GM23338 (cell line): Measurements from ENCODE around the gene CERK. TPM values are rescaled to one million over a fixed set of nuclear protein-coding genes. Genes with fewer than 3 reads are reported as not detected.
A peak's percentile ranks its signal among the peaks of the same experiment; 100 is the strongest.

ENCODE experiments used
- ATAC-seq: fragments of 200-7000 bp; cut with Tn5 transposase; 3 replicates; pipeline ENCODE4 v1.9.1; 2020
- DNase-seq: peaks from one replicate; pipeline ENCODE4 v3.0.0-alpha.2; 2015; ENCODE audit warnings: low spot score
- H2AFZ ChIP-seq: fragments of 200-600 bp; sonication (generic); 2 replicates; pipeline ENCODE4 v1.8.0; 2016; ENCODE audit warnings: antibody characterized with exemption, mild to moderate bottlenecking, moderate library complexity
- H3F3A ChIP-seq: fragments of 200-600 bp; sonication (generic); replicated peaks from 2 replicates; pipeline ENCODE4 v1.8.0; 2017; ENCODE audit warnings: antibody characterized with exemption, mixed run types, low read depth
- H3K27ac ChIP-seq: fragments of 200-600 bp; sonication (generic); 2 replicates; pipeline ENCODE4 v1.6.1; 2016; ENCODE audit warnings: low read depth
- H3K27me3 ChIP-seq: fragments of 200-600 bp; sonication (generic); 2 replicates; pipeline ENCODE4 v1.8.0; 2016; ENCODE audit warnings: mild to moderate bottlenecking, mixed run types, moderate library complexity; ENCODE audit not compliant: insufficient read depth
- H3K36me3 ChIP-seq: fragments of 200-600 bp; sonication (generic); 2 replicates; pipeline ENCODE4 v1.8.0; 2016; ENCODE audit warnings: mild to moderate bottlenecking; ENCODE audit not compliant: insufficient read depth
- H3K4me1 ChIP-seq: fragments of 200-600 bp; sonication (generic); 2 replicates; pipeline ENCODE4 v1.8.0; 2016; ENCODE audit warnings: mild to moderate bottlenecking, moderate library complexity; ENCODE audit not compliant: insufficient read depth
- H3K4me2 ChIP-seq: fragments of 200-600 bp; sonication (generic); 2 replicates; pipeline ENCODE4 v1.7.1; 2017; ENCODE audit warnings: mixed run types
- H3K4me3 ChIP-seq: fragments of 200-600 bp; sonication (generic); 2 replicates; pipeline ENCODE4 v1.6.1; 2016; ENCODE audit warnings: mixed run types
- H3K79me2 ChIP-seq: fragments of 200-600 bp; sonication (generic); replicated peaks from 2 replicates; pipeline ENCODE4 v1.8.0; 2017; ENCODE audit warnings: mild to moderate bottlenecking; ENCODE audit not compliant: insufficient read depth
- H3K9me2 ChIP-seq: fragments of 200-600 bp; sonication (generic); 2 replicates; pipeline ENCODE4 v1.8.0; 2017; ENCODE audit not compliant: insufficient read depth
- H4K20me1 ChIP-seq: fragments of 200-600 bp; sonication (generic); replicated peaks from 2 replicates; pipeline ENCODE4 v1.8.0; 2017; ENCODE audit warnings: mild to moderate bottlenecking; ENCODE audit not compliant: insufficient read depth
- H3K27ac Mint-ChIP-seq: 2 replicates; pipeline ENCODE4 v1.8.0; 2020; ENCODE audit warnings: inconsistent platforms, mild to moderate bottlenecking, moderate library complexity, mixed read lengths
- H3K27me3 Mint-ChIP-seq: 3 replicates; pipeline ENCODE4 v1.8.0; 2022; ENCODE audit warnings: low read depth, mild to moderate bottlenecking, moderate library complexity, mixed read lengths, inconsistent platforms; ENCODE audit not compliant: insufficient read depth, poor library complexity
- H3K36me3 Mint-ChIP-seq: 3 replicates; pipeline ENCODE4 v1.8.0; 2021; ENCODE audit warnings: low read depth, mild to moderate bottlenecking, inconsistent platforms, moderate library complexity, mixed read lengths
- H3K4me1 Mint-ChIP-seq: 3 replicates; pipeline ENCODE4 v1.8.0; 2020; ENCODE audit warnings: mild to moderate bottlenecking, inconsistent platforms, mixed read lengths
- H3K4me3 Mint-ChIP-seq: 3 replicates; pipeline ENCODE4 v1.8.0; 2021; ENCODE audit warnings: moderate library complexity, mild to moderate bottlenecking, inconsistent platforms, mixed read lengths
- H3K9me3 Mint-ChIP-seq: 3 replicates; pipeline ENCODE4 v1.8.0; 2020; ENCODE audit warnings: moderate library complexity, mild to moderate bottlenecking, inconsistent platforms, mixed read lengths
- CREB1 ChIP-seq: fragments of 250-450 bp; sonication (Bioruptor Pico); IDR thresholded peaks from 2 replicates; pipeline ENCODE4 v1.5.0; 2020; ENCODE audit warnings: low read depth, mild to moderate bottlenecking, moderate library complexity
- EZH2phosphoT487 ChIP-seq: fragments of 200-600 bp; sonication (generic); IDR thresholded peaks from one replicate; pipeline ENCODE4 v1.8.1; 2018; ENCODE audit warnings: antibody characterized with exemption; ENCODE audit not compliant: unreplicated experiment
- JUNB ChIP-seq: IDR thresholded peaks from one replicate; pipeline ENCODE4 v1.6.1; 2016; ENCODE audit warnings: antibody characterized with exemption; ENCODE audit not compliant: unreplicated experiment
- NANOG ChIP-seq: IDR thresholded peaks from 2 replicates; pipeline ENCODE4 v1.6.1; 2016; ENCODE audit warnings: antibody characterized with exemption, borderline replicate concordance
- POLR2AphosphoS5 ChIP-seq: IDR thresholded peaks from 2 replicates; pipeline ENCODE4 v1.6.1; 2016; ENCODE audit warnings: antibody characterized with exemption, low read depth
- REST ChIP-seq: IDR thresholded peaks from one replicate; pipeline ENCODE4 v1.6.1; 2018; ENCODE audit warnings: antibody characterized with exemption; ENCODE audit not compliant: unreplicated experiment
- STAT1 ChIP-seq: IDR thresholded peaks from one replicate; pipeline ENCODE4 v1.6.1; 2016; ENCODE audit warnings: antibody characterized with exemption; ENCODE audit not compliant: unreplicated experiment
- ZNF114 ChIP-seq: fragments of 250-450 bp; sonication (Bioruptor Pico); IDR thresholded peaks from 2 replicates; pipeline ENCODE4 v1.5.0; 2020; ENCODE audit warnings: mild to moderate bottlenecking, moderate library complexity
- ZNF331 ChIP-seq: fragments of 250-450 bp; sonication (Bioruptor Pico); IDR thresholded peaks from 2 replicates; pipeline ENCODE4 v1.5.0; 2020; ENCODE audit warnings: low read depth, mild to moderate bottlenecking, moderate library complexity
- polyA plus RNA-seq: library from polyadenylated mRNA; unstranded; fragments of >200 nt; fragmentation: Nextera tagmentation; extraction: Ambion mirVana; gene quantifications from 2 replicates; pipeline ENCODE4 v1.2.1, GENCODE V29; 2016
- total RNA-seq: library from RNA; depleted of rRNA; stranded (reverse); fragments of >200 nt; shearing (Covaris generic); gene quantifications from 2 replicates; pipeline ENCODE4 v1.2.3, GENCODE V29; 2014
- TF ChIP-seq, protein P1 (sequence below): IDR thresholded peaks from 2 replicates; pipeline ENCODE4 v1.6.1; 2016; ENCODE audit warnings: antibody characterized with exemption

The CERK gene
- total and polyA plus RNA-seq, 2 experiments from 2014 or later, result 12.7 to 62.9 TPM

DNA sequence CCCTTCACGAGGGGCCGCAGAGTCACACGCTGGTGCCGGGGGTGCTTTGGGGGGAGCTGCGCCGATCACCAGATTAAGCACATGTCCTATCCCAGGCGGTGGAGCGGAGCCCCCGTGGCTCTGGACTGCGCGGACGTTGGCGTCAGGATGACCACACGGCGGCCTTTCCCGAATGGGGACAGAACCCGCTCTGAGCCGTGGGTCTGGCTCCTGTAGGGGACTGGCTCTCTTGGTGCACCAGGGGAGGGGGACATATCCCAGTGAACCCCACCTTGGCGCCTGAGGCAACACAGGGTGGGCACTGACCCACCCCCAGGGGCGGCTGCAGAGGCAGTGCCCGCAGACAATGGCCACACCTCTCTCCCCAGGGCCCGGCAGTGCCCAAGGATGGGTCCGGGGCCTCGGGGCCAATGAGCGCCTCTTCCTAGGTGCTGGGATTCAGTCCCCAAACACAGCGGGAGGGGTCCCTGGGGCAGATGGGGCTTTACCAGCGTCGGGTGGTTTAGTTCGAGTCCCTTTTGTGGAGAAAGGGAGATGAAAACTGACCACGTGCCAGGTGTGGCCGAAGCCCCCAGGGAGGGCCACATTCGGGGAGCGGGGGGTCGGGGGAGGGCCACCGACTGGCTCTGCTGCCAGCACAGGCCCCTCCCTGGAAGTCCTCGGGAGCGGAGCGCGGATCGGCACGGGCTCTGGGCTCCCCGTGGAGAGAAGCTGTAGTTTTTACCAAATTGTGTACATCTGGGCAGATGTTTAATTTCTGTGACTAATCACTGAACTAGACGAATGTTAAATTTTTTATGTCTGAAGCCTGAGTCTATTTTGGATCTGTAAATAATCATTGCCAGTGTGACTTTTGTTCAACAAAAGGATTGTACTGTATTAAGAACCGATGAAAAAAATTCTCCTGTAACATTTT, 59.0 kb downstream of the CERK start (continued):
- no peak for TF ChIP-seq ZNF114
- TF ChIP-seq ZNF331 (CRISPR knock-in tag), result no peak
- TF ChIP-seq REST, result no peak

DNA sequence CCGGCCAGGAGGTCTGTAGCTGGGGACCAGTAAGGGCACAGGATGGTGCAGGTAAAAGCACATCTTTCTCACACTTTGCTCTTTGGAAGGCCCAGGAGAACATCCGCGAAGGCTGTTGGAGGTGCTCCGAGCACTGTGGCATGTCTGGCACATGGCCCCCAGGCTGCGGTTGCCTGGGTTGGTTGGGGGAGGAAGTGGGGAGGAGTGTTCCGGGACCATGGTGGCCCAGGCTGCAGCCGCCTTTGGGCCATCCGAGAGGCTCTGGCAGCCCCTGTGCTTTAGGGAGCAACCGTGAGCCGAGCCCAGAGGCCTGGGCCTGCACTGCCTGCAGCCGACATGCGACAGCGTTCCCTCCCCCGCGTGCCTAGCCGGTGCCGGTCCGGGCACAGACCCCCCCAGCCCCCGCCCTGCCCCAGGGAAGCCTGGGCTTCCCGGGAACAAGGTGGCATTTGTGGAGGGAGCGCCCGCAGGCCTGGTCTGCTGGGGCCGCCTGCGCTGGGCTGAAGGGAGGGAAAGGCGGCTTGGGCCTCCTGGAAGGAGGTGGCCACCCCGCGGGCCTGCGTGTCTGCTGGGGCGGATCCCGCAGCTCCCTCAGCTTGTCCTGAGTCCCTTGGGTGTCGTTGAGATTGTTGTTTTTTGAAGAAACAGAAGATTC, 59.9 kb downstream of the CERK start:
- Mint-ChIP-seq H3K36me3 (no peaks in the 10 kb centered on the region), H3K27me3 (peaks cover 13% of the 10 kb centered on the region), H3K4me3 (no peak overlapping the region), H3K4me1 (peaks cover 2% of the 10 kb centered on the region; the same call in 1 of the 3 replicates), H3K9me3 (no peaks in the 10 kb centered on the region), H3K27ac (no peak overlapping the region)
- Histone ChIP-seq H3K4me2 (no peak overlapping the region), H3K36me3 (no peaks in the 10 kb centered on the region), H3K27me3 (no peaks in the 10 kb centered on the region), H3K9me2 (no peaks in the 10 kb centered on the region), H3F3A (no peaks in the 10 kb centered on the region), H3K27ac (no peak overlapping the region), H4K20me1 (no peaks in the 10 kb centered on the region), H2AFZ (no peak overlapping the region), H3K79me2 (no peaks in the 10 kb centered on the region), H3K4me3 (no peak overlapping the region), H3K4me1 (no peaks in the 10 kb centered on the region)
- peak; percentile 20 for ATAC-seq
- DNase-seq, result no peak
- TF ChIP-seq CREB1 (CRISPR knock-in tag), result no peak
- no peak for TF ChIP-seq POLR2AphosphoS5
- TF ChIP-seq, protein P1, sequence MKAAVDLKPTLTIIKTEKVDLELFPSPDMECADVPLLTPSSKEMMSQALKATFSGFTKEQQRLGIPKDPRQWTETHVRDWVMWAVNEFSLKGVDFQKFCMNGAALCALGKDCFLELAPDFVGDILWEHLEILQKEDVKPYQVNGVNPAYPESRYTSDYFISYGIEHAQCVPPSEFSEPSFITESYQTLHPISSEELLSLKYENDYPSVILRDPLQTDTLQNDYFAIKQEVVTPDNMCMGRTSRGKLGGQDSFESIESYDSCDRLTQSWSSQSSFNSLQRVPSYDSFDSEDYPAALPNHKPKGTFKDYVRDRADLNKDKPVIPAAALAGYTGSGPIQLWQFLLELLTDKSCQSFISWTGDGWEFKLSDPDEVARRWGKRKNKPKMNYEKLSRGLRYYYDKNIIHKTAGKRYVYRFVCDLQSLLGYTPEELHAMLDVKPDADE, result no peak
- TF ChIP-seq NANOG, result no peak
- TF ChIP-seq ZNF331 (CRISPR knock-in tag), result no peak
- TF ChIP-seq STAT1, result no peak
- no peak for TF ChIP-seq REST
- TF ChIP-seq JUNB, result no peak
- no peak for TF ChIP-seq ZNF114
- TF ChIP-seq EZH2phosphoT487, result no peak
